ENCODE measurements around the gene ZMYM4.
"Not testable (repeated sequence)": the region's sequence is repeated elsewhere in the genome, so short reads cannot be mapped to it uniquely, and the experiment has no call there.

Gene ZMYM4

GRCh38 chr1:35326246-35326866 lies 57.8 kb downstream of the ZMYM4 start:
- DNase-seq (ENCODE audit: low read depth in 2 of 2) = no peak

GRCh38 chr1:35331618-35332017 lies 63.1 kb downstream of the ZMYM4 start:
- not testable (repeated sequence) for DNase-seq (ENCODE audit: low read depth in 2 of 2)

- DNase-seq (ENCODE audit: low read depth in 2 of 2) = no peak
Observed at GRCh38 chr1:35334485-35334884, 66.0 kb downstream of the ZMYM4 start.

GRCh38 chr1:35340519-35340918 lies 72.0 kb downstream of the ZMYM4 start:
- no peak for DNase-seq (ENCODE audit: low read depth in 2 of 2)

GRCh38 chr1:35345439-35345981 lies 77.0 kb downstream of the ZMYM4 start:
- no peak for DNase-seq (ENCODE audit: low read depth in 2 of 2)

GRCh38 chr1:35350872-35351271 lies 82.4 kb downstream of the ZMYM4 start:
- DNase-seq (ENCODE audit: low read depth in 2 of 2) = no peak

- DNase-seq (ENCODE audit: low read depth in 2 of 2) = no peak
Observed at GRCh38 chr1:35359995-35360394, 91.5 kb downstream of the ZMYM4 start.

- no peak for DNase-seq (ENCODE audit: low read depth in 2 of 2)
Observed at GRCh38 chr1:35361638-35362037, 93.1 kb downstream of the ZMYM4 start.

GRCh38 chr1:35364741-35365140 lies 96.2 kb downstream of the ZMYM4 start:
- no peak for DNase-seq (ENCODE audit: low read depth in 2 of 2)

GRCh38 chr1:35367914-35368313 lies 99.4 kb downstream of the ZMYM4 start:
- no peak for DNase-seq (ENCODE audit: low read depth in 2 of 2)

GRCh38 chr1:35369922-35370671 lies 101.6 kb downstream of the ZMYM4 start:
- no peak for DNase-seq (ENCODE audit: low read depth in 2 of 2)

GRCh38 chr1:35371506-35371905 lies 103.0 kb downstream of the ZMYM4 start:
- no peak for DNase-seq (ENCODE audit: low read depth in 2 of 2)

GRCh38 chr1:35377555-35377954 lies 109.0 kb downstream of the ZMYM4 start:
- no peak for DNase-seq (ENCODE audit: low read depth in 2 of 2)

- no peak for DNase-seq (ENCODE audit: low read depth in 2 of 2)
Observed at GRCh38 chr1:35379317-35380000, 111.0 kb downstream of the ZMYM4 start.

GRCh38 chr1:35380111-35380510 lies 111.6 kb downstream of the ZMYM4 start:
- DNase-seq (ENCODE audit: low read depth in 2 of 2) = not testable (repeated sequence)

GRCh38 chr1:35382107-35382506 lies 113.6 kb downstream of the ZMYM4 start:
- DNase-seq (ENCODE audit: low read depth in 2 of 2) = no peak

GRCh38 chr1:35386290-35386689 lies 117.8 kb downstream of the ZMYM4 start:
- no peak for DNase-seq (ENCODE audit: low read depth in 2 of 2)

- DNase-seq (ENCODE audit: low read depth in 2 of 2) = no peak
Observed at GRCh38 chr1:35386959-35387358, 118.5 kb downstream of the ZMYM4 start.

- no peak for DNase-seq (ENCODE audit: low read depth in 2 of 2)
Observed at GRCh38 chr1:35390600-35391494, 122.3 kb downstream of the ZMYM4 start.

GRCh38 chr1:35394386-35394785 lies 125.9 kb downstream of the ZMYM4 start:
- DNase-seq (ENCODE audit: low read depth in 2 of 2) = no peak

GRCh38 chr1:35398739-35399138 lies 130.2 kb downstream of the ZMYM4 start:
- DNase-seq (ENCODE audit: low read depth in 2 of 2) = no peak

- DNase-seq (ENCODE audit: low read depth in 2 of 2) = no peak
Observed at GRCh38 chr1:35401049-35401448, 132.5 kb downstream of the ZMYM4 start.

Data from activated CD8-positive, alpha-beta memory T cell treated with anti-CD3 and anti-CD28 coated beads for 4 hours (primary cell).